ENCODE measurements around the gene EXOSC9.

DNA sequence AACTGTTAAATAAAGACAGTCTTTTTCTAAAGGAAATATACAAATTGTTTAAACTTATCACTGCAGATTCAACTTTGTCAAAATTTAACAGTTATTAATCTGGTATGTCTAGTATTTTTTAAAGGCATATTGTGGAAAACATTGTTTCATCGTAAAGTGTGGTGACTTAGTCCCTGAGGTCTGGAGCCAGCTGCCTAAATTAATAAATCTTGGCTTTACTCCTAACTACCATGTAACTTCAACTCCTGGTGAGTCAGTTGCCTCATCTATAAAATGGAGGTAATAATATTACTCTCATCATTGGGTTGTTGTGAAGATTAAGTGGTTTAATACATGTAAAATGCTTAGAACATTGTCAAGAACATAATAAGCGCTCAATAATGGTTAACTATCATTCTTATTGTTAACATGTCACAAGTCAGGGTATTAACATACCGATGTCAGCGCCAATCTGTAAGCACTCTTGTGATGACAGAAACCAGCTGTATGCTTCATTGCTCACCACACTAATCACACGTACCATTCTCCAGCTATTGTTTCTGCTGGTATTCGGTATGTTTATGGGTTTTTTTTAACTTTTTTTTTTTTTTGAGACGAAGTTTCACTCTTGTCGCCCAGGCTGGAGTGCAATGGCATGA, 22.0 kb upstream of the EXOSC9 start:
- TF ChIP-seq, protein P1, sequence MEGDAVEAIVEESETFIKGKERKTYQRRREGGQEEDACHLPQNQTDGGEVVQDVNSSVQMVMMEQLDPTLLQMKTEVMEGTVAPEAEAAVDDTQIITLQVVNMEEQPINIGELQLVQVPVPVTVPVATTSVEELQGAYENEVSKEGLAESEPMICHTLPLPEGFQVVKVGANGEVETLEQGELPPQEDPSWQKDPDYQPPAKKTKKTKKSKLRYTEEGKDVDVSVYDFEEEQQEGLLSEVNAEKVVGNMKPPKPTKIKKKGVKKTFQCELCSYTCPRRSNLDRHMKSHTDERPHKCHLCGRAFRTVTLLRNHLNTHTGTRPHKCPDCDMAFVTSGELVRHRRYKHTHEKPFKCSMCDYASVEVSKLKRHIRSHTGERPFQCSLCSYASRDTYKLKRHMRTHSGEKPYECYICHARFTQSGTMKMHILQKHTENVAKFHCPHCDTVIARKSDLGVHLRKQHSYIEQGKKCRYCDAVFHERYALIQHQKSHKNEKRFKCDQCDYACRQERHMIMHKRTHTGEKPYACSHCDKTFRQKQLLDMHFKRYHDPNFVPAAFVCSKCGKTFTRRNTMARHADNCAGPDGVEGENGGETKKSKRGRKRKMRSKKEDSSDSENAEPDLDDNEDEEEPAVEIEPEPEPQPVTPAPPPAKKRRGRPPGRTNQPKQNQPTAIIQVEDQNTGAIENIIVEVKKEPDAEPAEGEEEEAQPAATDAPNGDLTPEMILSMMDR (IDR thresholded peaks at IDR 0.05), result no peak
- TF ChIP-seq TCF7L2 (IDR thresholded peaks at IDR 0.05; ENCODE audit: low read depth, low read length) (no peak), POLR2AphosphoS5 (IDR thresholded peaks at IDR 0.05; ENCODE audit: low read depth, low read length) (no peak)

All from Panc1 (cell line).